GM10847 (cell line): Measurements from ENCODE around the gene NUDT3.

ENCODE experiments used
- POLR2A ChIP-seq: IDR thresholded peaks from 2 replicates; pipeline ENCODE4 v1.6.1; 2011; ENCODE audit not compliant: insufficient read length; ENCODE audit errors: extremely low read depth

Gene NUDT3

GRCh38 chr6:34233867-34234266 lies 158.6 kb downstream of the NUDT3 start:
- no peak for TF ChIP-seq POLR2A

GRCh38 chr6:34232901-34233300 lies 159.6 kb downstream of the NUDT3 start:
- no peak for TF ChIP-seq POLR2A

- TF ChIP-seq POLR2A = no peak
Observed at GRCh38 chr6:34231566-34232336, 160.7 kb downstream of the NUDT3 start.

- no peak for TF ChIP-seq POLR2A
Observed at GRCh38 chr6:34230653-34231371, 161.7 kb downstream of the NUDT3 start.

- TF ChIP-seq POLR2A = no peak
Observed at GRCh38 chr6:34229877-34230276, 162.6 kb downstream of the NUDT3 start.
